Liver (tissue), 9 donors: ENCODE measurements around the gene SEPTIN5. TPM values are rescaled to one million over a fixed set of nuclear protein-coding genes. Genes with fewer than 3 reads are reported as not detected.

Source experiments
- DNase-seq: peaks from one replicate; pipeline ENCODE4 v3.0.0-alpha.2; 2017; ENCODE audit warnings: low spot score
- H3K27ac ChIP-seq, 2 donors: one replicate each; pipeline ENCODE4 v1.7.0; 2013; ENCODE audit warnings: inconsistent platforms in 2 of 2, low read length in 2 of 2, control low read depth in 1 of 2, low read depth in 1 of 2, mild to moderate bottlenecking in 1 of 2
- H3K27me3 ChIP-seq, 4 donors: one replicate each; pipeline versions ENCODE4 v1.6.1 to v1.7.0; 2013; ENCODE audit warnings: low read length in 3 of 4, inconsistent platforms in 1 of 4, mild to moderate bottlenecking in 1 of 4, moderate library complexity in 1 of 4; ENCODE audit not compliant: control insufficient read depth in 4 of 4, insufficient read depth in 4 of 4
- H3K36me3 ChIP-seq, 4 donors: one replicate each; pipeline versions ENCODE4 v1.6.1 to v1.7.0; 2013; ENCODE audit warnings: low read length in 3 of 4, mild to moderate bottlenecking in 3 of 4, low read depth in 1 of 4, moderate library complexity in 1 of 4; ENCODE audit not compliant: control insufficient read depth in 4 of 4, insufficient read depth in 3 of 4
- H3K4me1 ChIP-seq, 4 donors: one replicate each; pipeline versions ENCODE4 v1.6.1 to v1.7.0; 2013; ENCODE audit warnings: low read length in 3 of 4, mild to moderate bottlenecking in 3 of 4, moderate library complexity in 1 of 4; ENCODE audit not compliant: control insufficient read depth in 4 of 4, insufficient read depth in 4 of 4
- H3K4me3 ChIP-seq, 3 donors: one replicate each; pipeline versions ENCODE4 v1.6.1 to v1.7.0; 2013; ENCODE audit warnings: low read length in 3 of 3, control low read depth in 1 of 3, low read depth in 1 of 3, mild to moderate bottlenecking in 1 of 3
- H3K9ac ChIP-seq, 2 donors: one replicate each; pipeline ENCODE4 v1.7.0; 2013; ENCODE audit warnings: low read length in 2 of 2, mild to moderate bottlenecking in 2 of 2, moderate library complexity in 2 of 2, control low read depth in 1 of 2, low read depth in 1 of 2
- H3K9me3 ChIP-seq, 4 donors: one replicate each; pipeline versions ENCODE4 v1.6.1 to v1.7.0; 2013; ENCODE audit warnings: low read length in 3 of 4; ENCODE audit not compliant: control insufficient read depth in 4 of 4
- EGR1 ChIP-seq, 2 donors: IDR thresholded peaks; 2 replicates each; pipeline ENCODE4 v1.6.1; 2016 to 2018; ENCODE audit warnings: antibody characterized with exemption in 2 of 2, low read depth in 2 of 2
- FOXA1 ChIP-seq: IDR thresholded peaks from 2 replicates; pipeline ENCODE4 v1.6.1; 2016; ENCODE audit warnings: antibody characterized with exemption
- GABPA ChIP-seq, 2 donors: IDR thresholded peaks in 1 of 2; conservative IDR thresholded peaks in 1 of 2; 2 replicates each; pipeline ENCODE4 v1.6.1; 2016; ENCODE audit warnings: antibody characterized with exemption in 2 of 2, mild to moderate bottlenecking in 1 of 2, moderate library complexity in 1 of 2
- HNF4A ChIP-seq, 2 donors: conservative IDR thresholded peaks; 2 replicates each; pipeline ENCODE4 v1.6.1; 2016; ENCODE audit warnings: antibody characterized with exemption in 2 of 2, mild to moderate bottlenecking in 2 of 2
- HNF4G ChIP-seq: IDR thresholded peaks from 2 replicates; pipeline ENCODE4 v1.6.1; 2016; ENCODE audit warnings: antibody characterized with exemption
- JUND ChIP-seq, 2 donors: IDR thresholded peaks; 2 replicates each; pipeline ENCODE4 v1.6.1; 2016; ENCODE audit warnings: antibody characterized with exemption in 2 of 2
- NR2F2 ChIP-seq: IDR thresholded peaks from 2 replicates; pipeline ENCODE4 v1.6.1; 2016; ENCODE audit warnings: antibody characterized with exemption
- RAD21 ChIP-seq, 2 donors: IDR thresholded peaks; 2 replicates each; pipeline ENCODE4 v1.6.1; 2016; ENCODE audit warnings: antibody characterized with exemption in 2 of 2, mild to moderate bottlenecking in 2 of 2
- RXRA ChIP-seq, 2 donors: IDR thresholded peaks; 2 replicates each; pipeline ENCODE4 v1.6.1; 2017 to 2018; ENCODE audit warnings: antibody characterized with exemption in 2 of 2, mild to moderate bottlenecking in 1 of 2
- SP1 ChIP-seq: IDR thresholded peaks from 2 replicates; pipeline ENCODE4 v1.6.1; 2018; ENCODE audit warnings: antibody characterized with exemption, mild to moderate bottlenecking
- TAF1 ChIP-seq: conservative IDR thresholded peaks from 2 replicates; pipeline ENCODE4 v1.6.1; 2016; ENCODE audit warnings: antibody characterized with exemption, mild to moderate bottlenecking
- WGBS: extraction: QIAGEN DNeasy Blood & Tissue Kit; methylation state at CpG from one replicate; pipeline ENCODE4 v1.1.7; 2013; 5-methylcytosine and 5-hydroxymethylcytosine counted together
- polyA plus RNA-seq, 2 donors: library from polyadenylated mRNA; stranded (reverse) in 1 of 2; unstranded in 1 of 2; fragments of 200-250 nt in 1 of 2; fragments of >200 nt in 1 of 2; fragmentation: Nextera tagmentation in 1 of 2; extraction: Ambion mirVana in 1 of 2; gene quantifications; one replicate each; pipeline versions ENCODE4 v1.2.1 to v1.2.3, GENCODE V29; 2013 to 2015
- total RNA-seq, 2 donors: library from RNA; depleted of rRNA; stranded (reverse); fragments of >200 nt; gene quantifications; one replicate each; pipeline ENCODE4 v1.2.3, GENCODE V29; 2014
- TF ChIP-seq, protein P1 (sequence below): IDR thresholded peaks from 2 replicates; pipeline ENCODE4 v1.6.1; 2016; ENCODE audit warnings: antibody characterized with exemption
- TF ChIP-seq, protein P2 (sequence below): IDR thresholded peaks from 2 replicates; pipeline ENCODE4 v1.6.1; 2016; ENCODE audit warnings: antibody characterized with exemption
- TF ChIP-seq, protein P3 (sequence below): IDR thresholded peaks from 2 replicates; pipeline ENCODE4 v1.6.1; 2016; ENCODE audit warnings: antibody characterized with exemption, mild to moderate bottlenecking
- TF ChIP-seq, protein P4 (sequence below): IDR thresholded peaks from 2 replicates; pipeline ENCODE4 v1.6.1; 2016; ENCODE audit warnings: antibody characterized with exemption
- TF ChIP-seq, protein P5 (sequence below): fragments of 150-350 bp; IDR thresholded peaks from 2 replicates; pipeline ENCODE4 v1.5.1; 2017; ENCODE audit warnings: improper control_type of control experiment, low read depth, low read length; ENCODE audit not compliant: missing input control
- donor health status: healthy.
- donor health status: healthy.
- donor health status: healthy.
- donor health status: healthy.
- donor health status: healthy.

The SEPTIN5 gene
- total and polyA plus RNA-seq, 4 donors = 0.26 to 3.5 (median 2.8) TPM

DNA sequence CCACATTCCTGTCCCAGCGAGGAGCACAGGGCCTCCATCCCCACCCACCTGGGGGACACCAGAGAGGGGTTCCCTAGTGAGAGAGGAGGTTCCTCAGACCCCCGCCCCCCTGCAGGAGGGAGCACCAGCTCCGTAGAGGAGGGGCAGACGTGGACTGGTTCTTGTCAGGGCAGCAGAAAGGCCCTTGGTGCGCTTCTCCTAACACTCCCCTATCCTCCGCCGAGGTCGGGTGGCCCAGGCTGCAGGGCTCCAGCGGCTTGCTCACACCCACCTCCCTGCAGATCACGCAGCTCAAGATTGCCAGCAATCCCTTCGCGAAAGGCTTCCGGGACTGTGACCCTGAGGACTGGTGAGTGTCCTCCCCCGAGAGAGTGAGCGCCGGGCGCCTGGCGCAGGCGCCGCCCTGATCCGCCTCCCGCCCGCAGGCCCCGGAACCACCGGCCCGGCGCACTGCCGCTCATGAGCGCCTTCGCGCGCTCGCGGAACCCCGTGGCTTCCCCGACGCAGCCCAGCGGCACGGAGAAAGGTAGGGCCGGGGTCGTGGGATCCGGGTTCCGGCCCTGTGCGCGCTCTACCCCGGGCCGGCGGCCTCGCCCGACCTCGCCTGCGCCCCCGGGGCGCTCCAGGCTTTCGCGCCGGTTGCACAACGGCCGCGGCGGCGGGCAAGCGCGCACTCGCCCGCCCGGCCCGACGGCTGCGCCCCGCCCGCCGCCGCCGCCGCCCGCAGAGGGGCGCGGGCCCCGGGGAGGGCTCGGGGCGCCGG is 51.4 kb downstream of the SEPTIN5 start:
- peaks cover 3 to 35% (median 7%) of the 10 kb centered on the region in 4 donors for H3K4me1 ChIP-seq
- H3K27me3 ChIP-seq = peaks cover 5 to 9% (median 8%) of the 10 kb centered on the region in 4 donors
- DNase-seq = no peak
- 5% methylated on average over 83 of the region's 83 CpGs for WGBS
- no peaks in the 10 kb centered on the region for H3K9me3 ChIP-seq
- TF ChIP-seq RAD21 (IDR thresholded peaks at IDR 0.05) (no peak), NR2F2 (no peak), FOXA1 (no peak), GABPA (IDR thresholded peaks at IDR 0.05 in 1 of 2, conservative IDR thresholded peaks at IDR 0.05 in 1 of 2) (no peak), HNF4G (no peak), RXRA (IDR thresholded peaks at IDR 0.05) (no peak), EGR1 (IDR thresholded peaks at IDR 0.05; ENCODE audit: low read depth in 2 of 2) (no peak), TAF1 (no peak), SP1 (no peak), HNF4A (conservative IDR thresholded peaks at IDR 0.05) (no peak), JUND (IDR thresholded peaks at IDR 0.05) (no peak)
- TF ChIP-seq, protein P1, sequence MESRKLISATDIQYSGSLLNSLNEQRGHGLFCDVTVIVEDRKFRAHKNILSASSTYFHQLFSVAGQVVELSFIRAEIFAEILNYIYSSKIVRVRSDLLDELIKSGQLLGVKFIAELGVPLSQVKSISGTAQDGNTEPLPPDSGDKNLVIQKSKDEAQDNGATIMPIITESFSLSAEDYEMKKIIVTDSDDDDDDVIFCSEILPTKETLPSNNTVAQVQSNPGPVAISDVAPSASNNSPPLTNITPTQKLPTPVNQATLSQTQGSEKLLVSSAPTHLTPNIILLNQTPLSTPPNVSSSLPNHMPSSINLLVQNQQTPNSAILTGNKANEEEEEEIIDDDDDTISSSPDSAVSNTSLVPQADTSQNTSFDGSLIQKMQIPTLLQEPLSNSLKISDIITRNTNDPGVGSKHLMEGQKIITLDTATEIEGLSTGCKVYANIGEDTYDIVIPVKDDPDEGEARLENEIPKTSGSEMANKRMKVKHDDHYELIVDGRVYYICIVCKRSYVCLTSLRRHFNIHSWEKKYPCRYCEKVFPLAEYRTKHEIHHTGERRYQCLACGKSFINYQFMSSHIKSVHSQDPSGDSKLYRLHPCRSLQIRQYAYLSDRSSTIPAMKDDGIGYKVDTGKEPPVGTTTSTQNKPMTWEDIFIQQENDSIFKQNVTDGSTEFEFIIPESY = no peak
- TF ChIP-seq, protein P2, sequence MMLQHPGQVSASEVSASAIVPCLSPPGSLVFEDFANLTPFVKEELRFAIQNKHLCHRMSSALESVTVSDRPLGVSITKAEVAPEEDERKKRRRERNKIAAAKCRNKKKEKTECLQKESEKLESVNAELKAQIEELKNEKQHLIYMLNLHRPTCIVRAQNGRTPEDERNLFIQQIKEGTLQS = no peak
- TF ChIP-seq, protein P3, sequence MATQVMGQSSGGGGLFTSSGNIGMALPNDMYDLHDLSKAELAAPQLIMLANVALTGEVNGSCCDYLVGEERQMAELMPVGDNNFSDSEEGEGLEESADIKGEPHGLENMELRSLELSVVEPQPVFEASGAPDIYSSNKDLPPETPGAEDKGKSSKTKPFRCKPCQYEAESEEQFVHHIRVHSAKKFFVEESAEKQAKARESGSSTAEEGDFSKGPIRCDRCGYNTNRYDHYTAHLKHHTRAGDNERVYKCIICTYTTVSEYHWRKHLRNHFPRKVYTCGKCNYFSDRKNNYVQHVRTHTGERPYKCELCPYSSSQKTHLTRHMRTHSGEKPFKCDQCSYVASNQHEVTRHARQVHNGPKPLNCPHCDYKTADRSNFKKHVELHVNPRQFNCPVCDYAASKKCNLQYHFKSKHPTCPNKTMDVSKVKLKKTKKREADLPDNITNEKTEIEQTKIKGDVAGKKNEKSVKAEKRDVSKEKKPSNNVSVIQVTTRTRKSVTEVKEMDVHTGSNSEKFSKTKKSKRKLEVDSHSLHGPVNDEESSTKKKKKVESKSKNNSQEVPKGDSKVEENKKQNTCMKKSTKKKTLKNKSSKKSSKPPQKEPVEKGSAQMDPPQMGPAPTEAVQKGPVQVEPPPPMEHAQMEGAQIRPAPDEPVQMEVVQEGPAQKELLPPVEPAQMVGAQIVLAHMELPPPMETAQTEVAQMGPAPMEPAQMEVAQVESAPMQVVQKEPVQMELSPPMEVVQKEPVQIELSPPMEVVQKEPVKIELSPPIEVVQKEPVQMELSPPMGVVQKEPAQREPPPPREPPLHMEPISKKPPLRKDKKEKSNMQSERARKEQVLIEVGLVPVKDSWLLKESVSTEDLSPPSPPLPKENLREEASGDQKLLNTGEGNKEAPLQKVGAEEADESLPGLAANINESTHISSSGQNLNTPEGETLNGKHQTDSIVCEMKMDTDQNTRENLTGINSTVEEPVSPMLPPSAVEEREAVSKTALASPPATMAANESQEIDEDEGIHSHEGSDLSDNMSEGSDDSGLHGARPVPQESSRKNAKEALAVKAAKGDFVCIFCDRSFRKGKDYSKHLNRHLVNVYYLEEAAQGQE = no peak
- TF ChIP-seq, protein P4, sequence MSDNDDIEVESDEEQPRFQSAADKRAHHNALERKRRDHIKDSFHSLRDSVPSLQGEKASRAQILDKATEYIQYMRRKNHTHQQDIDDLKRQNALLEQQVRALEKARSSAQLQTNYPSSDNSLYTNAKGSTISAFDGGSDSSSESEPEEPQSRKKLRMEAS = no peak
- TF ChIP-seq, protein P5, sequence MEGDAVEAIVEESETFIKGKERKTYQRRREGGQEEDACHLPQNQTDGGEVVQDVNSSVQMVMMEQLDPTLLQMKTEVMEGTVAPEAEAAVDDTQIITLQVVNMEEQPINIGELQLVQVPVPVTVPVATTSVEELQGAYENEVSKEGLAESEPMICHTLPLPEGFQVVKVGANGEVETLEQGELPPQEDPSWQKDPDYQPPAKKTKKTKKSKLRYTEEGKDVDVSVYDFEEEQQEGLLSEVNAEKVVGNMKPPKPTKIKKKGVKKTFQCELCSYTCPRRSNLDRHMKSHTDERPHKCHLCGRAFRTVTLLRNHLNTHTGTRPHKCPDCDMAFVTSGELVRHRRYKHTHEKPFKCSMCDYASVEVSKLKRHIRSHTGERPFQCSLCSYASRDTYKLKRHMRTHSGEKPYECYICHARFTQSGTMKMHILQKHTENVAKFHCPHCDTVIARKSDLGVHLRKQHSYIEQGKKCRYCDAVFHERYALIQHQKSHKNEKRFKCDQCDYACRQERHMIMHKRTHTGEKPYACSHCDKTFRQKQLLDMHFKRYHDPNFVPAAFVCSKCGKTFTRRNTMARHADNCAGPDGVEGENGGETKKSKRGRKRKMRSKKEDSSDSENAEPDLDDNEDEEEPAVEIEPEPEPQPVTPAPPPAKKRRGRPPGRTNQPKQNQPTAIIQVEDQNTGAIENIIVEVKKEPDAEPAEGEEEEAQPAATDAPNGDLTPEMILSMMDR = no peak
- no peak overlapping the region for H3K9ac ChIP-seq
- H3K36me3 ChIP-seq = peaks cover 0 to 1% (median 0%) of the 10 kb centered on the region in 4 donors
- peak overlapping the region in 1 of 3 donors; percentile 44 for H3K4me3 ChIP-seq
- H3K27ac ChIP-seq = no peak overlapping the region
